ENCODE data around the gene HCN3. TPM values are rescaled to one million over a fixed set of nuclear protein-coding genes. Genes with fewer than 3 reads are reported as not detected.
"Not testable (repeated sequence)": the region's sequence is repeated elsewhere in the genome, so short reads cannot be mapped to it uniquely, and the experiment has no call there.

The HCN3 gene
- total and polyA plus RNA-seq, 2 donors (not counting 3 experiments of a cell fraction or from before 2014, with no cell fraction given) = 3.3 to 4.1 TPM

DNA sequence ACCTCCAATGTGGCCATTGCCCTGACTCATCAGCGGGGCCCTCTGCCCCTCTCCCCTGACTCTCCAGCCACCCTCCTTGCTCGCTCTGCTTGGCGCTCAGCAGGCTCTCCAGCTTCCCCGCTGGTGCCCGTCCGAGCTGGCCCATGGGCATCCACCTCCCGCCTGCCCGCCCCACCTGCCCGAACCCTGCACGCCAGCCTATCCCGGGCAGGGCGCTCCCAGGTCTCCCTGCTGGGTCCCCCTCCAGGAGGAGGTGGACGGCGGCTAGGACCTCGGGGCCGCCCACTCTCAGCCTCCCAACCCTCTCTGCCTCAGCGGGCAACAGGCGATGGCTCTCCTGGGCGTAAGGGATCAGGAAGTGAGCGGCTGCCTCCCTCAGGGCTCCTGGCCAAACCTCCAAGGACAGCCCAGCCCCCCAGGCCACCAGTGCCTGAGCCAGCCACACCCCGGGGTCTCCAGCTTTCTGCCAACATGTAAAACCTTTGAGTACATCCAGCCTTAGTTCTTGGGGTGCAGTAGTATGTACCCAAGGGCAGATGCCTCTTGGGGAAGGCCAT is 10.8 kb downstream of the HCN3 start:
- ChIA-PET POLR2A (no interaction called here), CTCF (interaction anchor here (1.2 kb wide), 1 partner anchor 11 kb away, joined by 3 read pairs; no protein-coding TSS in a partner anchor)
- no TSS peak for BruUV-seq (replicated peaks)
- intact Hi-C loops (cut with micrococcal nuclease) = no loop called here
- no peak for TF ChIP-seq POLR2AphosphoS5 (IDR thresholded peaks at IDR 0.05; ENCODE audit: insufficient read depth, low read depth, low read length)
- TF ChIP-seq POLR2A (IDR thresholded peaks at IDR 0.05; ENCODE audit: low read depth, low read length) = no peak
- no peak for TF ChIP-seq GATA2 (IDR thresholded peaks at IDR 0.05; ENCODE audit: insufficient read depth, insufficient read length, low read depth, low read length)
- TF ChIP-seq, protein P1, sequence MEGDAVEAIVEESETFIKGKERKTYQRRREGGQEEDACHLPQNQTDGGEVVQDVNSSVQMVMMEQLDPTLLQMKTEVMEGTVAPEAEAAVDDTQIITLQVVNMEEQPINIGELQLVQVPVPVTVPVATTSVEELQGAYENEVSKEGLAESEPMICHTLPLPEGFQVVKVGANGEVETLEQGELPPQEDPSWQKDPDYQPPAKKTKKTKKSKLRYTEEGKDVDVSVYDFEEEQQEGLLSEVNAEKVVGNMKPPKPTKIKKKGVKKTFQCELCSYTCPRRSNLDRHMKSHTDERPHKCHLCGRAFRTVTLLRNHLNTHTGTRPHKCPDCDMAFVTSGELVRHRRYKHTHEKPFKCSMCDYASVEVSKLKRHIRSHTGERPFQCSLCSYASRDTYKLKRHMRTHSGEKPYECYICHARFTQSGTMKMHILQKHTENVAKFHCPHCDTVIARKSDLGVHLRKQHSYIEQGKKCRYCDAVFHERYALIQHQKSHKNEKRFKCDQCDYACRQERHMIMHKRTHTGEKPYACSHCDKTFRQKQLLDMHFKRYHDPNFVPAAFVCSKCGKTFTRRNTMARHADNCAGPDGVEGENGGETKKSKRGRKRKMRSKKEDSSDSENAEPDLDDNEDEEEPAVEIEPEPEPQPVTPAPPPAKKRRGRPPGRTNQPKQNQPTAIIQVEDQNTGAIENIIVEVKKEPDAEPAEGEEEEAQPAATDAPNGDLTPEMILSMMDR (IDR thresholded peaks at IDR 0.05; ENCODE audit: extremely low read depth in 1 of 2, insufficient read depth in 1 of 2, low read depth in 1 of 2, low read length in 2 of 2) = no peak
- no peak for FAIRE-seq
- Histone ChIP-seq H4K20me1 (replicated peaks; ENCODE audit: control insufficient read depth, extremely low read depth, insufficient read depth, low read length) (no peaks in the 10 kb centered on the region), H3K9me3 (replicated peaks; ENCODE audit: control insufficient read depth, insufficient read depth, low read length) (no peaks in the 10 kb centered on the region), H3K4me2 (ENCODE audit: insufficient read depth, low read length) (no peak overlapping the region), H2AFZ (ENCODE audit: low read depth, low read length) (no peak overlapping the region), H3K27me3 (ENCODE audit: control insufficient read depth in 2 of 2, insufficient read depth in 2 of 2, low read length in 2 of 2) (peaks cover 2 to 5% of the 10 kb centered on the region in 2 experiments), H3K36me3 (ENCODE audit: control insufficient read depth in 2 of 2, extremely low read depth in 1 of 2, insufficient read depth in 2 of 2, low read length in 2 of 2) (no peaks in the 10 kb centered on the region), H3K9me1 (replicated peaks; ENCODE audit: control insufficient read depth, extremely low read depth, insufficient read depth, low read length) (no peaks in the 10 kb centered on the region), H3K27ac (ENCODE audit: insufficient read depth, low read depth, low read length) (no peak overlapping the region), H3K4me1 (ENCODE audit: control insufficient read depth, extremely low read depth, insufficient read depth, low read length) (no peaks in the 10 kb centered on the region), H3K4me3 (replicated peaks in 1 of 3; ENCODE audit: insufficient read depth in 1 of 3, low read depth in 1 of 3, low read length in 3 of 3) (no peak overlapping the region), H3K79me2 (ENCODE audit: control insufficient read depth, insufficient read depth, low read length) (no peaks in the 10 kb centered on the region), H3K9ac (replicated peaks; ENCODE audit: extremely low read depth, insufficient read depth, low read length) (no peak overlapping the region)
- dilution Hi-C loops (cut with MboI; ENCODE audit: extremely low pct_ligation_motif_present, low sequenced_read_pairs) = no loop called here
- no peak for DNase-seq (ENCODE audit: low read depth, low spot score)

DNA sequence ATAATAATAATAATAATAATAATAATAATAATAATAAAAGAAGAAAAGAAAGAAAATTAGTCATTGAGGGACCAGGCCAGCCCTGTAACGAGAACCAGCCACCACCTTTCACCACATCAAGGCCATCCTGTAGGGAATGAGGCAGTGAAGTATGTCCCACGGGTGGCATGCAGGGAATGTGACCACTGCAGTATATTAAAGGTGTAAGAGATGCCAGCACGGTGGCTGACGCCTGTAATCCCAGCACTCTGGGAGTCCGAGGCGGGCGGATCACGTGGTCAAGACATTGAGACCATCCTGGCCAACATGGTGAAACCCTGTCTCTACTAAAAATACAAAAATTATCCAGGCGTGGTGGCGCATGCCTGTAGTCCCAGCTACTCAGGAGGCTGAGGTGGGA is 13.7 kb downstream of the HCN3 start:
- POLR2A ChIA-PET; H3K9ac ChIP-seq (replicated peaks; ENCODE audit: extremely low read depth, insufficient read depth, low read length); intact Hi-C loops (cut with micrococcal nuclease); H3K4me3 ChIP-seq (replicated peaks in 1 of 3; ENCODE audit: insufficient read depth in 1 of 3, low read depth in 1 of 3, low read length in 3 of 3); H3K9me3 ChIP-seq (replicated peaks; ENCODE audit: control insufficient read depth, insufficient read depth, low read length); H3K36me3 ChIP-seq (ENCODE audit: control insufficient read depth in 2 of 2, extremely low read depth in 1 of 2, insufficient read depth in 2 of 2, low read length in 2 of 2); H3K79me2 ChIP-seq (ENCODE audit: control insufficient read depth, insufficient read depth, low read length); DNase-seq (ENCODE audit: low read depth, low spot score); dilution Hi-C loops (cut with MboI; ENCODE audit: extremely low pct_ligation_motif_present, low sequenced_read_pairs); H3K9me1 ChIP-seq (replicated peaks; ENCODE audit: control insufficient read depth, extremely low read depth, insufficient read depth, low read length); FAIRE-seq; H3K27ac ChIP-seq (ENCODE audit: insufficient read depth, low read depth, low read length); H4K20me1 ChIP-seq (replicated peaks; ENCODE audit: control insufficient read depth, extremely low read depth, insufficient read depth, low read length); H3K4me1 ChIP-seq (ENCODE audit: control insufficient read depth, extremely low read depth, insufficient read depth, low read length); H3K4me2 ChIP-seq (ENCODE audit: insufficient read depth, low read length); H2AFZ ChIP-seq (ENCODE audit: low read depth, low read length); BruUV-seq (replicated peaks): not testable (repeated sequence)
- CTCF ChIA-PET = interaction anchor here (1.3 to 2.7 kb wide), 2 partner anchors 14 to 21 kb away, joined by 3 to 10 read pairs; no protein-coding TSS in a partner anchor
- H3K27me3 ChIP-seq (ENCODE audit: control insufficient read depth in 2 of 2, insufficient read depth in 2 of 2, low read length in 2 of 2) = peaks cover 29 to 30% of the 10 kb centered on the region in 2 experiments
